Suprapubic skin (tissue), 4 donors: ENCODE data around the gene NRBP1. TPM values are rescaled to one million over a fixed set of nuclear protein-coding genes. Genes with fewer than 3 reads are reported as not detected.

Experiments
- DNase-seq, 2 donors: peaks; one replicate each; pipeline ENCODE4 v3.0.0-alpha.2; 2019; ENCODE audit warnings: low spot score in 2 of 2
- H3K27ac ChIP-seq: fragments of 200-600 bp; sonication (generic); one replicate; pipeline ENCODE4 v1.5.1; 2019
- H3K27me3 ChIP-seq: fragments of 200-600 bp; sonication (generic); one replicate; pipeline ENCODE4 v1.5.1; 2019
- H3K36me3 ChIP-seq: fragments of 200-600 bp; sonication (generic); one replicate; pipeline ENCODE4 v1.5.1; 2019
- H3K4me1 ChIP-seq: fragments of 200-600 bp; sonication (generic); one replicate; pipeline ENCODE4 v1.5.1; 2019
- H3K4me3 ChIP-seq: fragments of 200-600 bp; sonication (generic); one replicate; pipeline ENCODE4 v1.5.1; 2019; ENCODE audit warnings: mild to moderate bottlenecking
- H3K9me3 ChIP-seq: fragments of 200-600 bp; sonication (generic); one replicate; pipeline ENCODE4 v1.5.1; 2019
- CTCF ChIP-seq, 2 donors: fragments of 200-600 bp in 1 of 2; fragments of 450-650 bp in 1 of 2; sonication (generic) in 1 of 2; IDR thresholded peaks; one replicate each; pipeline ENCODE4 v1.5.1; 2016 to 2019; ENCODE audit warnings: antibody characterized with exemption in 2 of 2, mild to moderate bottlenecking in 1 of 2, moderate library complexity in 1 of 2
- EP300 ChIP-seq: sonication (generic); formaldehyde crosslinking; IDR thresholded peaks from one replicate; pipeline ENCODE4 v1.6.1; 2017; ENCODE audit warnings: antibody characterized with exemption
- POLR2A ChIP-seq, 2 donors: fragments of 450-650 bp; IDR thresholded peaks; one replicate each; pipeline ENCODE4 v1.6.1; 2017; ENCODE audit warnings: antibody characterized with exemption in 2 of 2, mild to moderate bottlenecking in 2 of 2, moderate library complexity in 2 of 2
- POLR2AphosphoS5 ChIP-seq, 3 donors: sonication (generic); formaldehyde crosslinking; IDR thresholded peaks; one replicate each; pipeline ENCODE4 v1.6.1; 2017; ENCODE audit warnings: antibody characterized with exemption in 3 of 3
- WGBS: methylation state at CpG from one replicate; pipeline ENCODE4 v1.1.5; 2018; 5-methylcytosine and 5-hydroxymethylcytosine counted together
- total RNA-seq, 4 donors: library from RNA; depleted of rRNA; stranded (reverse); fragments of >200 nt; gene quantifications; one replicate each; pipeline ENCODE4 v1.1.0, GENCODE V29; 2016

The NRBP1 gene
- total RNA-seq, 4 donors from 2014 or later: 66.8 to 84.3 (median 77.0) TPM

GRCh38 chr2:27431395-27431794 is 3.0 kb downstream of the NRBP1 start:
- H3K9me3 ChIP-seq: no peaks in the 10 kb centered on the region
- H3K27me3 ChIP-seq: no peaks in the 10 kb centered on the region

GRCh38 chr2:27435628-27436027 is 7.2 kb downstream of the NRBP1 start:
- TF ChIP-seq CTCF (IDR thresholded peaks at IDR 0.05): no peak
- TF ChIP-seq EP300: no peak
- no peak for TF ChIP-seq POLR2A (IDR thresholded peaks at IDR 0.05)
- TF ChIP-seq POLR2AphosphoS5 (IDR thresholded peaks at IDR 0.05): no peak
- peaks cover 74% of the 10 kb centered on the region for H3K36me3 ChIP-seq
- no peak overlapping the region for H3K4me3 ChIP-seq
- no peaks in the 10 kb centered on the region for H3K27me3 ChIP-seq
- H3K4me1 ChIP-seq: peaks cover 18% of the 10 kb centered on the region
- no peaks in the 10 kb centered on the region for H3K9me3 ChIP-seq
- WGBS: 92% methylated on average over 6 of the region's 6 CpGs
- DNase-seq: no peak
- H3K27ac ChIP-seq: no peak overlapping the region

More at GRCh38 chr2:27431395-27431794, 3.0 kb downstream of the NRBP1 start:
- no peak for DNase-seq
- Histone ChIP-seq H3K4me3 (no peak overlapping the region), H3K27ac (no peak overlapping the region), H3K36me3 (peaks cover 33% of the 10 kb centered on the region), H3K4me1 (peaks cover 37% of the 10 kb centered on the region)
- no peak for TF ChIP-seq POLR2AphosphoS5 (IDR thresholded peaks at IDR 0.05)
- TF ChIP-seq CTCF (IDR thresholded peaks at IDR 0.05): no peak
- no peak for TF ChIP-seq EP300
- TF ChIP-seq POLR2A (IDR thresholded peaks at IDR 0.05): no peak

GRCh38 chr2:27441226-27441926 is 12.9 kb downstream of the NRBP1 start:
- no peak for DNase-seq
- 80% methylated on average over 10 of the region's 10 CpGs for WGBS
- no peaks in the 10 kb centered on the region for H3K27me3 ChIP-seq
- no peaks in the 10 kb centered on the region for H3K9me3 ChIP-seq
- H3K36me3 ChIP-seq: peaks cover 59% of the 10 kb centered on the region
- H3K4me1 ChIP-seq: peaks cover 24% of the 10 kb centered on the region
- TF ChIP-seq POLR2AphosphoS5 (IDR thresholded peaks at IDR 0.05) (no peak), CTCF (IDR thresholded peaks at IDR 0.05) (no peak), POLR2A (IDR thresholded peaks at IDR 0.05) (no peak), EP300 (no peak)
- no peak overlapping the region for H3K4me3 ChIP-seq
- no peak overlapping the region for H3K27ac ChIP-seq

GRCh38 chr2:27441958-27442919 is 13.8 kb downstream of the NRBP1 start, which contains the start of gene KRTCAP3:
Gene KRTCAP3 (plus strand): TSS chr2:27442381. CDS start chr2:27442413, 32 bp downstream.
- Histone ChIP-seq H3K4me1 (peaks cover 24% of the 10 kb centered on the region), H3K4me3 (peak within 1 kb of the TSS; percentile 50), H3K36me3 (peaks cover 51% of the 10 kb centered on the region), H3K27me3 (no peaks in the 10 kb centered on the region), H3K9me3 (no peaks in the 10 kb centered on the region), H3K27ac (peak within 1 kb of the TSS; percentile 42)
- peak in 1 of 2 donors; percentile 29 for TF ChIP-seq CTCF (IDR thresholded peaks at IDR 0.05)
- no peak for TF ChIP-seq EP300
- DNase-seq: peak in 1 of 2 donors; percentile 64
- WGBS: 44% methylated on average over 28 of the region's 80 CpGs

GRCh38 chr2:27442920-27443282 is 14.5 kb downstream of the NRBP1 start:
- H3K36me3 ChIP-seq: peaks cover 50% of the 10 kb centered on the region
- no peaks in the 10 kb centered on the region for H3K27me3 ChIP-seq
- H3K4me3 ChIP-seq: peak overlapping the region; percentile 50
- WGBS: 73% methylated on average over 6 of the region's 6 CpGs
- TF ChIP-seq POLR2AphosphoS5 (IDR thresholded peaks at IDR 0.05): no peak
- no peak for TF ChIP-seq POLR2A (IDR thresholded peaks at IDR 0.05)
- TF ChIP-seq CTCF (IDR thresholded peaks at IDR 0.05): no peak
- TF ChIP-seq EP300: no peak
- H3K4me1 ChIP-seq: peaks cover 24% of the 10 kb centered on the region
- H3K27ac ChIP-seq: peak overlapping the region; percentile 42
- H3K9me3 ChIP-seq: no peaks in the 10 kb centered on the region
- no peak for DNase-seq
